Stimulated activated naive CD8-positive, alpha-beta T cell treated with anti-CD3 and anti-CD28 coated beads, Interleukin-15, Interleukin-2, amounts not matched to agents 100 U/mL and 50 U/mL, for 24 hours (primary cell): ENCODE data around the gene SYT1.

Experiments used
- ATAC-seq: fragments of 150-1000 bp; cut with Tn5 transposase; one replicate; pipeline ENCODE4 v1.10.0; 2021
- DNase-seq: peaks from one replicate; pipeline ENCODE4 v3.0.0; 2021

Gene SYT1

DNA sequence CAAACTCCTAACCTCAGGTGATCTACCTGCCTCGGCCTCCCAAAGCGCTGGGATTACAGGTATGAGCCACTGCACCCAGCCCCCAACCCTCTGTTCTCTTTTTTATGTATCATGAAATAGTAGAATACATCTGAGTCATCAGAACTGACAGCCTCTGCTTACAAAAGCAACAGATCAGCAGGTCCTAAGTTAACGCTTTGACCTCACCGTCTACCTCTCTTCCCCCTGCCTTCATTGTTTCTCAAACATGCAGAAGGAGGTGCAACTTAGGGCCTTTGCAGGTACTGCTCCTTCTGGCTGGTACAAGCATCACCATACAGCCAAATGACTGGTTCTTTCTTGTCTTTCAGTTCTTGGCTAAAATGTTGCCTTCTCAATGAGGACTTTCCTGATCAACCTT, 577.0 kb downstream of the SYT1 start:
- ATAC-seq: no peak

DNA sequence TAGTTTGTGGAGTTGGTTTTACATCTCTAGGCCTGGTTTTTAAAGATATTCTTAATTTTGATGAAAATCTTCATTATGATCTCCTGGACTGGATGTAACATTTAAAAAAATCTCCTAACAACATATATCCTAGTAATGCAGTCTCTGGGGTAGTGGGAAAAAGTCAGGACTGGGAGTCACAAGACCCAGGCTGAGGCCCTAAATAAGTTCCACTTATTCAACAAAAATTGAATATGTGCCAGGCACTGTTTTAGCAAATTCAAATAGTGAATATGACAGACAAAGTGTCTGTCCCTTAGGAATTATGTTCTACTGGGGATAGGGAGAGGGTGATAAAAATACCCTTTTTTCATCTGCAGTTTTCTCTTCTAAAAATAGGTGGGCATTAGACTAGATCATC, 577.8 kb downstream of the SYT1 start:
- ATAC-seq: no peak
- no peak for DNase-seq

More for the DNA sequence above, 577.0 kb downstream of the SYT1 start:
- no peak for DNase-seq

DNA sequence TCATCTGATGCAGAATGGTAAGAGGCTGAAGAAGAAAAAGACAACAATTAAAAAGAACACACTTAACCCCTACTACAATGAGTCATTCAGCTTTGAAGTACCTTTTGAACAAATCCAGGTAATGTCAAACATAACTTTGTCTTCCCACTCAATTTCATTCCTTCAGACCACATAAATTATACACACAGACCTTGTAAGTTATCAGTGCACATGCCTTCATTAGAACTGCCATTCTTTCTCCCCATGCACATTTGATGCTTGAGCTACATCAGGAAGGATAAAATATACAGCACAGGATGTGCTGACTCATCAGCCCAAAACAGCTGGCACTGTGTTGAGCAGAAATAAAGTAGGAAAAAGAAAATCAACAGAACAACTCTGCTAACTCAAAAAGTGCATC, 579.5 kb downstream of the SYT1 start:
- ATAC-seq (no peak), DNase-seq (no peak)

DNA sequence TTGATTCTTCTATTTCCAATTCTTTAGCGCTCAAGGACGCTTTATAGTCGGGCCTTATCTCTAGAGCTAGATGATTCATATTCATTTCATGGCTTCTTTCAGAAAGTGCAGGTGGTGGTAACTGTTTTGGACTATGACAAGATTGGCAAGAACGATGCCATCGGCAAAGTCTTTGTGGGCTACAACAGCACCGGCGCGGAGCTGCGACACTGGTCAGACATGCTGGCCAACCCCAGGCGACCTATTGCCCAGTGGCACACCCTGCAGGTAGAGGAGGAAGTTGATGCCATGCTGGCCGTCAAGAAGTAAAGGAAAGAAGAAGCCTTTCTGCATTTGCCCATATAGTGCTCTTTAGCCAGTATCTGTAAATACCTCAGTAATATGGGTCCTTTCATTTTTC, 584.2 kb downstream of the SYT1 start:
- ATAC-seq: no peak
- no peak for DNase-seq

DNA sequence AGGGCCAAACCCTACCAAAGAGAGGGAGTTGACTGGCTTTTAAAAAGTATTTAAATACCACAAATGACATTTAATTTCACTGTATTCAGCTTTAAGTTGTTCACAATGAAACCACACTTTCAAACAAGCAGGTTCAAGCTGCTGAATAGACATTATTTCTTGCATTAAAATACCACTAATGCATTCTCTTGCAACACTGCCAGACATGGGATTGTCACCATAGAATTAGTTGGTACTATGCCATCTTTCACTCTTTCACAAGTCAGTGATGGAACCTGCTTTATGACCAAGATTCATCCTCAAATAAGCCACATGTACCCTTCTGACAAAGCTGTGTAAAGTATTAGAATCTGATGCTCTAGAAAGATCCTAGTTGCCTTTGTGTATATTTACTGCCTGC, 586.8 kb downstream of the SYT1 start:
- no peak for DNase-seq
- no peak for ATAC-seq

DNA sequence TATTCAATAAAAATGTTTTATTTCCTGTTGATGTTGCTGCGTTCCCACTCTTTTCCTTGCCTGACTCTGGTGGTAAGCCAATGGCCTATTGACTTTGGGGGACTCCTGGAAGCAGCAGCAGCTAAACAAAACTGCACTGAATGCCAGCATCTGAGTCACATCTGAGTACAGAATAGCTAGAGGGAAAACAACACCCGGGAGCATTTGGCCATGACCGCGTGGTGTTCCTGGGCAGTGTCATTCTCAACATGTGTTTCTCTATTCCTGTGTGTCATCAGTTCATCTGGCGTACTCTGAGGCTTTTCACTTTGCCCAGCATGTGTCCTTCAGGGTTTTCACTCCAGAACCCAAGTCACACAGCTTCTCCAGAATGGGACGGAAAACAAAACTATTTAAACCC, 587.4 kb downstream of the SYT1 start:
- DNase-seq: no peak
- no peak for ATAC-seq

DNA sequence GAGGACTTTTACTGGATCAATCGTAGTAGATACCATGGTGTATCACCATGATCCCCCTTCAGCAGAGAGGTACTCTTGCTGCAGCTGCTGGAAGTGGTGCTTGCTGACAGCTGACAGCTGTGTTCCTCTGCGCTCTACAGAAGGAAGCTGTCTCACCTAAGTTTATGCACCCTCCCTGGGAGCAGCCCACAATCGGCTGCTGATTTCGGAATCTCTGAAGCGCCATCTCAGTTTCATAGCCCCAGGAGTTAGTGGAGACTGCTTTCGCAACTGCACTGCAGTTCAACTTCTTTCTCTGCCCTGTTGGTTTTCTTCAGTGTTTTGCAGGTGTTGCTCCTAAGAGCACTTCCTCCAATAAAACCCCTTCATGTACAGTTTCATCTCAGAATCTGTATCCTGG, 588.3 kb downstream of the SYT1 start:
- no peak for DNase-seq
- no peak for ATAC-seq

DNA sequence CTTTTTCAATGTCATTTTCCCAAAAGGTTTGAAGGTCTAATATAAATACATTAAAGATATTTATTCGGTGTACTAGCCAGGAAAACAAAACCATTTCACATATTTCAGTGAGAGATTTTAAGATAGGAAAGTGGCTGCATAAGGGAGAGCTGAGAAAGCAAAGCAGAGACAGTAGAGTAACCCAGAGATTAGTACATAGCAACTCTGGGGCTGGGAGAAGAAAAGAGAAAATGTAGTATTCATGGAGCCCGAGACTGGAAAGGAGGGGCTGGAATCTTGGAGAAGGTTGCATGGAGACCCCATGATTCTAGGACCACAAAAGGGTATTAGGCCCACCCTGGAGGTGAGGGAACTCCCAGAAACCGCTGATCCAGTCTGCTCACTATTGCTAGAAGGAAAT, 589.2 kb downstream of the SYT1 start:
- DNase-seq (no peak), ATAC-seq (no peak)

DNA sequence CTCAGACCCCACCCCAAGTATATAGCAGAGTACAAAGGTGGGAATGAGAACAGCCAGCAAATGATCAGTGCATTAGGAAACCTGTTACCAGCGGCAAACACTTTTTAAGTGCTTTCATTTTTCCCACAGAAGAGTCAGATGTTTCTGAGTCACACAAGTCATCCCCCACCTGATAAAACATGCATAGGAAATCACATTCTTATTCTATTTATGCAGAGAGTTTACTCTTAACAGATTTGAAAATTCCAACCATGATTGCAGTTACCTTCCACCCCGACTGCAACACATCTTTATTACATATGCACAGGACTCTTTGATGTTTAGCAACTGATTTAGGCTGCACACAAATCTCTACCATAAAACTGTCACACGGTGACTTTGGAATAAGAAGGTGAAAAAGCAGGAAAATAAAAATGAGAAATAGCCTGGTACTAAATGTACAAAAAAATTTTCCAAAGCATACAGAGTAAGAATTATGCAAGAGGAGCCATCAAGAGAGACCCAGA, 589.8 kb downstream of the SYT1 start:
- DNase-seq: no peak
- ATAC-seq: no peak

DNA sequence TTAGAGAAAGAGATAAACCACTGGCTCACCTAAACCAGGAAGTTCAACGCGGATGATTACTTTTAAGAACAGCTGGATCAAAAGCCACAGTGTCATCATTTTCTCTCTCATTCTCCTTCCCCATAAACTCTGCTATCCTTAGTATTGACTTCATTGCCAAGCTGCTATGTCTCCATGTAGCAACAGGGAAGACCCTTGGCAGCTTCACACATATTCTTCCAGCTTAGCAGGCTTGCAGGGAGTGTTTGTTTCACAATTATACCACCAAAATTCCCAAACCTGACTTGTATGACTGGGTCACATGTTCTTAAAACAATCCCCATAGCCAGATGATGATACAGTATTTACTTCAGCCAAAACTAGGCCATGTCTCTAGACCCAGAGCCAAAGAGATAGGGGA, 590.7 kb downstream of the SYT1 start:
- DNase-seq (no peak), ATAC-seq (no peak)

DNA sequence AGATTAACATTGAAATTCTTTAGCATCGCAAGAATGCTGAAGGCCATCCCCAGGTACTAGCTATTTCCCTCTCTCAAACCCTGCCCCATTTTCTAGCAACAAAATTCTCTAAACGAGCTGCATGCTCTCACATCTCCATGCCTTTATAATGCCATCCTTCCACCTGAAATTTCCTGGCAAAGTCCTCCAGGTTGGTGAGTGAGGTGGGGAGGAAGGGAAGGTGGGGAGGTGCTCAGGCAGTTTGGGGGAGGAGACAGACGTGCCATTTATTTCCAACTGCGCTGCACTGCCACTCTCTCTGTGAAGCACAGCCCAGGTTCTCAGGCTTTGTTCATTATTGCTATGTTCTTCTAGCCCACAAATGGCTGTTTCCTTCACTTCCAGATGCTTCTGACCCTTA, 617.7 kb downstream of the SYT1 start:
- DNase-seq (no peak), ATAC-seq (no peak)

DNA sequence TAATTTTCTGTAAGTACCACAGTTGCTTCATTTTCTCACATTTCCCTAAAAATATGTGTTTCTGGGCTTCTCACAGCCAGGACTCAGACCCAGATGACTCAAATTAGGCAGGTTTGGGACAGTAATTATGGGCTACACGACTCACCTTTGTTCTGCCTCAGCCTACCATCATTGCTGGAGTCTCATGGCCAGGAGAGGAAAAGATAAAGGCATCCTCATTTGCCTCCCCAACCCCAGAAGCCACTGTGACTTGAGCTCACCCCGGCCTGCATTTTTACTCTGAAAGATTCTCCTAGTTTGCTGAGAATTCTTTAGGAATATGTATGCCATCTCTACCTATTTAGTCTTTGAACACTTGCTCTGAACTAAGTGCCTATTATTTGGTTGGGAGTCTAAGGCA, 618.3 kb downstream of the SYT1 start:
- no peak for DNase-seq
- no peak for ATAC-seq

DNA sequence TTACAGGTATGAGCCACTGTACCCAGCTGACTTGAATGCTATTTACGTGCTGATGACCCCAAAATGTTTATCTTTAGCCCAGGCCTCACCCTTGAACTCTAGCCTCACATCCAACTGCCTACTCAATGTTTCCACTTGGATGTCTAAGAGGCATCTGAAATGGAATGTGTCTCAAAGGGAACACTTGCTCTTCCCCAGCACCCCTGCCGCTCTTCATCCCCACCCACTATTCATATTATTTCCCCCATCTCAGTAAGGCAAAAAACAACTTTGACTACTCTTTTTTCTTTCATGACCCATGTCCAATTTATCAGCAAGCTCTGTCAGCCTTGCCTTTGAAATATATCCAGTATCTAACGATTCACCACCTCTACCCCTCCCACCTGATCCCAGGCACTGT, 621.6 kb downstream of the SYT1 start:
- no peak for DNase-seq
- ATAC-seq: no peak

DNA sequence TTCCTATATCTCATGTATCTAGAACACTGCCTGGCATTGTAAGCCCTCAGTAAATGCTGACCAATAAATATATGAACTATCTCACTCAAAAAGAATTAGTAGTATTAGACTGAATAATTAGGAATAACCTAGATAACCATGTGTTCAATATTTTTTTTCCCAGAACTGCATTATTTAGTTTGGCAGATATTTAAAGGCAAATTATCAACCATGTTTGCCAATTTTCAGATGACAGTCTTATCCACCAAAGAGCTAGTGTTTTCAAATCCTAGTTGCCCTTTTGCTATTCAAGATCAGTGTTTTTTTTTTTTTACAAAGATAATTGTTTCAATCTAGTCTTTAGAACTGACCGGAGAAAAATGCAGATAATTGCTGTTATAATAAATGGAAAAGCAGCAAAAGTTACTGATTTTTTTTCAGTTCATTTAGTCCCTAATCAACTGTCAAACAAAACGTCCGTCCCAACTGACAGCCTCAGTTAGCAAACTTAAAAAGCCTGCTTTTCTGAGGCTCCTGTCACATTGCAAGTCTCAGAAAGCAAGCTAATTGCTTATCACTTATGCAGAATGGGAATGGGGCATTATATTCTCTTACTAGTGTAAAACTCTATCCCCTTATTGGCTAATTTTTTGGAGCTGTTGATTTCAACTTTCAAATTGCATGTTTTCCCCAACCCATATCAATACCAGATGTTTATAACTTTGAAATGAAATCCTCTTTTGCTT, 623.0 kb downstream of the SYT1 start:
- DNase-seq: no peak
- ATAC-seq: no peak
